A549 (cell line): ENCODE data around the gene TRIM7. TPM values are rescaled to one million over a fixed set of nuclear protein-coding genes. Genes with fewer than 3 reads are reported as not detected.

Source experiments
- BCL3 ChIP-seq: fragments of >200 bp; sonication (Bioruptor Twin); formaldehyde crosslinking; IDR thresholded peaks from 3 replicates; pipeline ENCODE4 v1.6.1; 2016
- BHLHE40 ChIP-seq: IDR thresholded peaks from 2 replicates; pipeline ENCODE4 v1.6.1; 2012; ENCODE audit warnings: low read depth, low read length, inconsistent platforms
- CEBPB ChIP-seq, 2 experiments: fragments of >200 bp in 1 of 2; sonication (Bioruptor Twin) in 1 of 2; formaldehyde crosslinking in 1 of 2; IDR thresholded peaks; 2 replicates each; pipeline ENCODE4 v1.6.1; 2012 to 2016
- E2F6 ChIP-seq: IDR thresholded peaks from 2 replicates; pipeline ENCODE4 v1.6.1; 2012; ENCODE audit warnings: low read depth, borderline replicate concordance
- EHF ChIP-seq: fragments of 250-450 bp; sonication (Bioruptor Pico); IDR thresholded peaks from 2 replicates; pipeline ENCODE4 v1.5.0; 2020; ENCODE audit warnings: mild to moderate bottlenecking
- EHMT2 ChIP-seq: fragments of 200-600 bp; sonication (generic); IDR thresholded peaks from 2 replicates; pipeline ENCODE4 v1.6.1; 2016; ENCODE audit warnings: antibody characterized with exemption, low read depth, mild to moderate bottlenecking, moderate library complexity
- FOSB ChIP-seq: fragments of 250-450 bp; sonication (Bioruptor Pico); IDR thresholded peaks from 2 replicates; pipeline ENCODE4 v1.5.0; 2020; ENCODE audit warnings: mild to moderate bottlenecking, moderate library complexity
- FOSL2 ChIP-seq, 2 experiments: fragments of 450-650 bp in 1 of 2; fragments of >200 bp in 1 of 2; sonication (Bioruptor Twin) in 1 of 2; formaldehyde crosslinking; IDR thresholded peaks; 2 replicates each; pipeline versions ENCODE4 v1.5.0 to v1.6.1; 2016 to 2020; ENCODE audit warnings: mild to moderate bottlenecking in 1 of 2, moderate library complexity in 1 of 2
- GATA3 ChIP-seq: IDR thresholded peaks from 2 replicates; pipeline ENCODE4 v1.6.1; 2012; ENCODE audit warnings: borderline replicate concordance
- HDAC2 ChIP-seq: fragments of 200-600 bp; sonication (generic); IDR thresholded peaks from 2 replicates; pipeline ENCODE4 v1.6.1; 2016
- HEYL ChIP-seq: fragments of 250-450 bp; sonication (Bioruptor Pico); IDR thresholded peaks from 2 replicates; pipeline ENCODE4 v1.8.0; 2021; ENCODE audit warnings: mild to moderate bottlenecking, moderate library complexity
- HOXA7 ChIP-seq: fragments of 250-450 bp; sonication (Bioruptor Pico); IDR thresholded peaks from 2 replicates; pipeline ENCODE4 v1.5.0; 2020; ENCODE audit warnings: mild to moderate bottlenecking, moderate library complexity
- HOXB13 ChIP-seq: fragments of 250-450 bp; sonication (Bioruptor Pico); IDR thresholded peaks from 2 replicates; pipeline ENCODE4 v1.5.0; 2020; ENCODE audit warnings: low read depth, mild to moderate bottlenecking, moderate library complexity
- HOXB5 ChIP-seq: fragments of 250-450 bp; sonication (Bioruptor Pico); IDR thresholded peaks from 2 replicates; pipeline ENCODE4 v1.5.0; 2020; ENCODE audit warnings: mild to moderate bottlenecking, moderate library complexity
- MAX ChIP-seq: IDR thresholded peaks from 2 replicates; pipeline ENCODE4 v1.6.1; 2012
- MAZ ChIP-seq: fragments of 150-350 bp; IDR thresholded peaks from 2 replicates; pipeline ENCODE4 v1.6.1; 2014; ENCODE audit warnings: antibody characterized with exemption, low read depth, low read length, borderline replicate concordance
- NFE2L2 ChIP-seq: fragments of 150-350 bp; conservative IDR thresholded peaks from 2 replicates; pipeline ENCODE4 v1.6.1; 2014; ENCODE audit warnings: low read length
- NR3C1 ChIP-seq: fragments of >200 bp; sonication (Bioruptor Twin); formaldehyde crosslinking; IDR thresholded peaks from 3 replicates; pipeline ENCODE4 v1.6.1; 2017
- PHF8 ChIP-seq: fragments of 200-600 bp; sonication (generic); IDR thresholded peaks from 2 replicates; pipeline ENCODE4 v1.6.1; 2016; ENCODE audit warnings: low read depth, mild to moderate bottlenecking, antibody characterized with exemption, moderate library complexity, borderline replicate concordance
- POLR2A ChIP-seq: IDR thresholded peaks from 2 replicates; pipeline ENCODE4 v1.6.1; 2012; ENCODE audit warnings: mild to moderate bottlenecking, low read length
- RCOR1 ChIP-seq: fragments of 150-350 bp; IDR thresholded peaks from 2 replicates; pipeline ENCODE4 v1.6.1; 2014; ENCODE audit warnings: antibody characterized with exemption, low read length, low read depth
- REST ChIP-seq: fragments of 200-600 bp; sonication (generic); IDR thresholded peaks from 2 replicates; pipeline ENCODE4 v1.6.1; 2016; ENCODE audit warnings: antibody characterized with exemption, mild to moderate bottlenecking, moderate library complexity
- RNF2 ChIP-seq: fragments of 200-600 bp; sonication (generic); IDR thresholded peaks from 2 replicates; pipeline ENCODE4 v1.6.1; 2016; ENCODE audit warnings: low read depth, mild to moderate bottlenecking, antibody characterized with exemption, moderate library complexity, borderline replicate concordance
- ZNF302 ChIP-seq: fragments of 250-450 bp; sonication (Bioruptor Pico); IDR thresholded peaks from 2 replicates; pipeline ENCODE4 v1.9.0; 2021; ENCODE audit warnings: inconsistent platforms, mild to moderate bottlenecking, moderate library complexity
- ZSCAN20 ChIP-seq: fragments of 250-450 bp; sonication (Bioruptor Pico); IDR thresholded peaks from 2 replicates; pipeline ENCODE4 v1.8.0; 2022; ENCODE audit warnings: mild to moderate bottlenecking, moderate library complexity
- polyA plus RNA-seq, 4 experiments: library from polyadenylated mRNA; depleted of rRNA in 3 of 4; stranded (reverse); fragments of >200 nt; fragmentation: RNase III in 1 of 4; extraction: RNeasy Plus Mini Kit Qiagen cat#74134 plus additional on column Dnase treatment in 1 of 4; gene quantifications; 2 replicates in 3 of 4; 3 replicates in 1 of 4; pipeline ENCODE4 v1.2.3, GENCODE V29; 2011 to 2017

The TRIM7 gene
- polyA plus RNA-seq, 2 of the 4 experiments (the other 2 are of a cell fraction), result 21.8 to 30.7 TPM

- no peak; the same call in 1 of the 2 replicates for TF ChIP-seq HOXB13 (CRISPR knock-in tag)
- 0 out of 2 replicates have a peak, but pooled peaks have one; percentile 5 for TF ChIP-seq GATA3
- no peak for TF ChIP-seq CEBPB (IDR thresholded peaks at IDR 0.05)
- no peak for TF ChIP-seq RCOR1
- TF ChIP-seq REST, result no peak
- peak; percentile 20; the same call in 1 of the 2 replicates for TF ChIP-seq E2F6
- no peak for TF ChIP-seq NFE2L2
- no peak for TF ChIP-seq MAZ
- TF ChIP-seq EHF (CRISPR knock-in tag), result no peak
- TF ChIP-seq EHMT2, result no peak
- no peak for TF ChIP-seq HEYL (CRISPR knock-in tag)
- TF ChIP-seq BCL3, result 0 out of 3 replicates have a peak, but pooled peaks have one; percentile 38
- peak; percentile 78 for TF ChIP-seq POLR2A
- no peak for TF ChIP-seq ZSCAN20 (CRISPR knock-in tag)
- peak; percentile 22 for TF ChIP-seq MAX
- peak; percentile 46; the same call in 1 of the 2 replicates for TF ChIP-seq HDAC2
- no peak for TF ChIP-seq FOSL2 (IDR thresholded peaks at IDR 0.05)
- no peak for TF ChIP-seq FOSL2 (CRISPR knock-in tag; IDR thresholded peaks at IDR 0.05)
- TF ChIP-seq FOSB (CRISPR knock-in tag), result no peak
- no peak for TF ChIP-seq ZNF302 (CRISPR knock-in tag)
- TF ChIP-seq HOXB5, result no peak
- peak; percentile 55; the same call in 1 of the 2 replicates for TF ChIP-seq RNF2
- TF ChIP-seq HOXA7 (CRISPR knock-in tag), result no peak
- no peak for TF ChIP-seq BHLHE40
- TF ChIP-seq PHF8, result no peak; the same call in 1 of the 2 replicates
- no peak for TF ChIP-seq NR3C1
- TF ChIP-seq, all 56 proteins: peak for 11
These were observed at the start of gene TRIM7 (continued) for GRCh38 chr5:181204826-181205760.
